ENCODE measurements around the gene IGSF9B. TPM values are rescaled to one million over a fixed set of nuclear protein-coding genes. Genes with fewer than 3 reads are reported as not detected.

The IGSF9B gene
- polyA plus RNA-seq, 2 donors = 0.93 to 5.5 TPM

DNA sequence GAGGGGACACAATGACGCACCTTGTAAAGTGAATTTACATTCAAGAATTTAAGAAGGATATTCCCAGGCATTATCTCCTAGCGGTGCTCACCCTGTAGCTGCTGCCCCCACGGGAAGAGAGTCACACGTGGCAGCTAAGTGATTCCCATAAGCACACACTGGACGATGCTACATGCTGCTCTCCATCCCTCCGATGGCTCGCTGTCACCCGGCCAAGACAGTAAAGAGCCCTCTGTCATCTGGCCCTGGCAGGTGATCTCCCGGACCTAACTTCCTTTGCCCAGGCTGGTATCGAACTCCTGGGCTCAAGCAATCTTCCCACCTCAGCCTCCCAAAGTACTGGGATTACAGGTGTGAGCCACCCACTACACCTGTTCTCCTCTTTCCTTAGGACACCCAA lies 39.9 kb upstream of the IGSF9B start:
- Histone ChIP-seq H3K4me3 (ENCODE audit: low read depth in 1 of 2, low read length in 2 of 2) (no peak overlapping the region), H3K36me3 (ENCODE audit: control insufficient read depth in 2 of 2, insufficient read depth in 2 of 2, low read length in 1 of 2) (no peaks in the 10 kb centered on the region), H3K27me3 (ENCODE audit: control insufficient read depth in 1 of 2, insufficient read depth in 2 of 2, low read length in 2 of 2) (no peaks in the 10 kb centered on the region), H3K27ac (ENCODE audit: low read depth in 2 of 2, low read length in 1 of 2) (no peak overlapping the region), H3K9me3 (ENCODE audit: control insufficient read depth in 2 of 2, insufficient read depth in 1 of 2, low read depth in 1 of 2, low read length in 1 of 2) (no peaks in the 10 kb centered on the region), H3K4me1 (ENCODE audit: control insufficient read depth in 2 of 2, insufficient read depth in 2 of 2, low read length in 1 of 2) (no peaks in the 10 kb centered on the region)
- WGBS, 2 donors = 79 to 83% methylated on average over 10 of the region's 10 CpGs

DNA sequence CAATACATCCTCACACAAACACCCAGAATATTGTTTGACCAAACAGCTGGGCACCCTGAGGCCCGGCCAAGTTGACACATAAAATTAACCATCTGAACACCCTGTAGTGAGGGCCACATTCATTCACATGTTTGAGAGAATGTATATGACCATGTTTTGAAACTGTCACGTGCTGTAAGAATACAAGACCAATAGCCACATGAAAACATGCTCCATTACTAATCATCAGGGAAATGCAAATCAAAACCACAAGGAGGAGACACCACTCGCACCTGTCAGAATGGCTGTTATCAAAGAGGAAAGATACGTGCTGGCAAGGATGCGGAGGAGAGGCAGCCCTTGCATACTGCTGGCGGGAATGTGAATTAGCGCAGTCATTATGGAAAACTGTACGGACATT lies 38.3 kb upstream of the IGSF9B start:
- Histone ChIP-seq H3K9me3 (ENCODE audit: control insufficient read depth in 2 of 2, insufficient read depth in 1 of 2, low read depth in 1 of 2, low read length in 1 of 2) (no peaks in the 10 kb centered on the region), H3K4me1 (ENCODE audit: control insufficient read depth in 2 of 2, insufficient read depth in 2 of 2, low read length in 1 of 2) (no peaks in the 10 kb centered on the region), H3K27me3 (ENCODE audit: control insufficient read depth in 1 of 2, insufficient read depth in 2 of 2, low read length in 2 of 2) (no peaks in the 10 kb centered on the region), H3K36me3 (ENCODE audit: control insufficient read depth in 2 of 2, insufficient read depth in 2 of 2, low read length in 1 of 2) (no peaks in the 10 kb centered on the region), H3K27ac (ENCODE audit: low read depth in 2 of 2, low read length in 1 of 2) (no peak overlapping the region), H3K4me3 (ENCODE audit: low read depth in 1 of 2, low read length in 2 of 2) (no peak overlapping the region)
- WGBS, 2 donors = 73 to 79% methylated on average over 8 of the region's 8 CpGs

DNA sequence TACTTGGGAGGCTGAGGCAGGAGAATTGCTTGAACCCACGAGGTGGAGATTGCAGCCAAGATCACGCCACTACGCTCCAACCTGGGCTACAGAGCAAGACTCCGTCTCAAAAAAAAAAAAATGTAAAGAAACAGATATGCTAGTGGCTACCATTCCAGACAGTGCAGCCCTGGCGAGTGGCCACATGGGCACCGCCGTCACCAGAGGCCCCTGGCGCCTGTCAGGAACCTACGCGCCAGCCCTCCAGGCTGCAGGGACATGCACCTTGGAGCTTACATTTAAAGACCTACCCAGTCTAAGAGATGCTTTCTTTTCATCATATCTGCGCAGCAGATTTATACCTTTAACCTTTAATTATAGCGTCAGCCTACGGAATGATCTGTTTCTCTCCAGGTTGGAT lies 37.2 kb upstream of the IGSF9B start:
- WGBS, 2 donors = 92% methylated on average over 13 of the region's 13 CpGs
- no peaks in the 10 kb centered on the region for H3K36me3 ChIP-seq (ENCODE audit: control insufficient read depth in 2 of 2, insufficient read depth in 2 of 2, low read length in 1 of 2)
- no peaks in the 10 kb centered on the region for H3K4me1 ChIP-seq (ENCODE audit: control insufficient read depth in 2 of 2, insufficient read depth in 2 of 2, low read length in 1 of 2)
- no peaks in the 10 kb centered on the region for H3K9me3 ChIP-seq (ENCODE audit: control insufficient read depth in 2 of 2, insufficient read depth in 1 of 2, low read depth in 1 of 2, low read length in 1 of 2)
- no peak overlapping the region for H3K4me3 ChIP-seq (ENCODE audit: low read depth in 1 of 2, low read length in 2 of 2)
- no peaks in the 10 kb centered on the region for H3K27me3 ChIP-seq (ENCODE audit: control insufficient read depth in 1 of 2, insufficient read depth in 2 of 2, low read length in 2 of 2)
- no peak overlapping the region for H3K27ac ChIP-seq (ENCODE audit: low read depth in 2 of 2, low read length in 1 of 2)

DNA sequence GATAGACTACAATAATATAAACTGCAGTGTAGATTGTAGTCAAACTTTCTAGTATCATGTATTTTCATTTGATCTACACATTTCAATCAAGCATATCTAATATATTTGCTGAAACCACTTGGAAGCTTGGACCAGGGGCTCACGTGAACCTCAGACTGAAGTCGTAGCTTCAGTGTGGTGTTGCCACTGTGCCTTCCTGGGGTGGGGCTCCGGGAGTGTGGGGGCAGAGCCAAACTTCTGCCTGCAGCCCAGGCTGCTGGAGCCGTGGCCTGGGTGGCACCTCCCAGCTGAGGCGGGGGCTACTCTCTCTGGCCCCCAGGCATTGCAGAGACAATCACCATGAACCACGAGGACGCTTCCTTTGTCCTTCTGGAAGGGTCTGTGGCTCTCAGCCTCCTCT lies 36.3 kb upstream of the IGSF9B start:
- Histone ChIP-seq H3K27me3 (ENCODE audit: control insufficient read depth in 1 of 2, insufficient read depth in 2 of 2, low read length in 2 of 2) (no peaks in the 10 kb centered on the region), H3K36me3 (ENCODE audit: control insufficient read depth in 2 of 2, insufficient read depth in 2 of 2, low read length in 1 of 2) (no peaks in the 10 kb centered on the region)
- WGBS, 2 donors = 79 to 82% methylated on average over 7 of the region's 7 CpGs

DNA sequence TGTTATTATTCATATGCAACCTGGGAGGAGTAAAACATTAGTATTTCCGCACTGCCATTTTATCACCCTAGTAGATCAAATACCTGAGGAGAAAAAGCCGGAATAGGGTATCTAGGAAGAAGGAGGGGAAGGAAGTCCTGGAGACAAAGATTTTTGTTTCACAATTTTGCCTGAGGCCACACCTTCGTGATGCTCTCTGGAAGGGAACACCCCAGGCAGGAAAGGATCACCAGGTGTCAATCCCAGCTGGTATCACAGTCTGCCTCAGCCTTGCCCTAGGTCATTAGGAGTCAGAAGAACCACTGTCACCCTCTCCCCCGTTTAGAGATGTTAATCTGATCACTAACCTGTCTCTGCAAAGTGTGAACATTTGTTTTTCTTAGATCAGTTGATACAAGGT lies 35.4 kb upstream of the IGSF9B start:
- Histone ChIP-seq H3K36me3 (ENCODE audit: control insufficient read depth in 2 of 2, insufficient read depth in 2 of 2, low read length in 1 of 2) (no peaks in the 10 kb centered on the region), H3K9me3 (ENCODE audit: control insufficient read depth in 2 of 2, insufficient read depth in 1 of 2, low read depth in 1 of 2, low read length in 1 of 2) (no peaks in the 10 kb centered on the region), H3K4me1 (ENCODE audit: control insufficient read depth in 2 of 2, insufficient read depth in 2 of 2, low read length in 1 of 2) (no peaks in the 10 kb centered on the region), H3K27me3 (ENCODE audit: control insufficient read depth in 1 of 2, insufficient read depth in 2 of 2, low read length in 2 of 2) (no peaks in the 10 kb centered on the region), H3K4me3 (ENCODE audit: low read depth in 1 of 2, low read length in 2 of 2) (no peak overlapping the region), H3K27ac (ENCODE audit: low read depth in 2 of 2, low read length in 1 of 2) (no peak overlapping the region)
- WGBS, 2 donors = 43 to 52% methylated on average over 4 of the region's 4 CpGs

More for the DNA sequence above, 36.3 kb upstream of the IGSF9B start:
- Histone ChIP-seq H3K27ac (ENCODE audit: low read depth in 2 of 2, low read length in 1 of 2) (no peak overlapping the region), H3K4me1 (ENCODE audit: control insufficient read depth in 2 of 2, insufficient read depth in 2 of 2, low read length in 1 of 2) (no peaks in the 10 kb centered on the region), H3K4me3 (ENCODE audit: low read depth in 1 of 2, low read length in 2 of 2) (no peak overlapping the region), H3K9me3 (ENCODE audit: control insufficient read depth in 2 of 2, insufficient read depth in 1 of 2, low read depth in 1 of 2, low read length in 1 of 2) (no peaks in the 10 kb centered on the region)

DNA sequence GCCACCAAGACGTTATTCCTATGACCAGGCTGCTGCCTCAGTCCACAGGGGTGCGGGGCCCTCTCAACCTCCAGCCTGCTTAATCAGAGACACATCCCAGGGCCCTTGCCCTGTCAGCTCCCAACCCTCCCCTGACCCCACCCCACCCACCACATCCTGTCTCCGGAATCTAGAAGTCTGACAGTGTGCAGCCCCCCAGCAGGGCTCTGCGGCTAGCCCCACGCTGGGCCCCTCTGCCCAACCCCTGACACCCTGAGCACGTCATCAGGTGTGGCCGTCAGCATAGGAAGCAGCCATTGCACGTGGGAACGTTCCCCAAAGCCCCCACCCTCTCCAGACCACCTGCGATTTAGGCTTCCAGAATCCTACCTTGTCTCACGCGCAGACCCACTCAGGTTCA lies 34.3 kb upstream of the IGSF9B start:
- no peak overlapping the region for H3K4me3 ChIP-seq (ENCODE audit: low read depth in 1 of 2, low read length in 2 of 2)
- no peaks in the 10 kb centered on the region for H3K27me3 ChIP-seq (ENCODE audit: control insufficient read depth in 1 of 2, insufficient read depth in 2 of 2, low read length in 2 of 2)
- no peaks in the 10 kb centered on the region for H3K36me3 ChIP-seq (ENCODE audit: control insufficient read depth in 2 of 2, insufficient read depth in 2 of 2, low read length in 1 of 2)
- no peaks in the 10 kb centered on the region for H3K9me3 ChIP-seq (ENCODE audit: control insufficient read depth in 2 of 2, insufficient read depth in 1 of 2, low read depth in 1 of 2, low read length in 1 of 2)
- H3K4me1 ChIP-seq (ENCODE audit: control insufficient read depth in 2 of 2, insufficient read depth in 2 of 2, low read length in 1 of 2) = no peaks in the 10 kb centered on the region
- 65 to 72% methylated on average over 12 of the region's 12 CpGs for WGBS, 2 donors
- H3K27ac ChIP-seq (ENCODE audit: low read depth in 2 of 2, low read length in 1 of 2) = no peak overlapping the region

DNA sequence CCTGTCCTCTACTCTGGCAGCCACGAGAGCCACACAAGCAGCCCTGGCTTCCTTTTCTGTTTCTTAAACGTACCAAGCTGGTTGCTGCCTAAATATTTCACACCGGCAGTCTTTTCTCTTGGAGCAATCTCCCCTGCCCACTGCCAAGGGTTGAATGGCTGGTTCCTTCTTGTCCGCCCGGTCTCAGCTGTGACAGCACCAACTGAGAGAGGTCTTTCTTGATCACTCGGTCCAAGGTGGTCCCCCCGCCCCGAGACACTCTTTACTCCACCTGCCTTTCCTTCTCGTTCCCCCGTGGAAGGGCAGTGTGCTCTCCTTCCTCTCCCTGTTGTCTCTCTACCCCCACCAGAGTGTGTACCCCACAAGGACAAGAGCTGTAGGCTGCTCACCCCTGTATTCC lies 33.7 kb upstream of the IGSF9B start:
- WGBS, 2 donors = 74 to 82% methylated on average over 10 of the region's 10 CpGs
- H3K27ac ChIP-seq (ENCODE audit: low read depth in 2 of 2, low read length in 1 of 2) = no peak overlapping the region
- no peaks in the 10 kb centered on the region for H3K9me3 ChIP-seq (ENCODE audit: control insufficient read depth in 2 of 2, insufficient read depth in 1 of 2, low read depth in 1 of 2, low read length in 1 of 2)
- no peaks in the 10 kb centered on the region for H3K36me3 ChIP-seq (ENCODE audit: control insufficient read depth in 2 of 2, insufficient read depth in 2 of 2, low read length in 1 of 2)
- H3K4me1 ChIP-seq (ENCODE audit: control insufficient read depth in 2 of 2, insufficient read depth in 2 of 2, low read length in 1 of 2) = no peaks in the 10 kb centered on the region
- no peaks in the 10 kb centered on the region for H3K27me3 ChIP-seq (ENCODE audit: control insufficient read depth in 1 of 2, insufficient read depth in 2 of 2, low read length in 2 of 2)
- H3K4me3 ChIP-seq (ENCODE audit: low read depth in 1 of 2, low read length in 2 of 2) = no peak overlapping the region

DNA sequence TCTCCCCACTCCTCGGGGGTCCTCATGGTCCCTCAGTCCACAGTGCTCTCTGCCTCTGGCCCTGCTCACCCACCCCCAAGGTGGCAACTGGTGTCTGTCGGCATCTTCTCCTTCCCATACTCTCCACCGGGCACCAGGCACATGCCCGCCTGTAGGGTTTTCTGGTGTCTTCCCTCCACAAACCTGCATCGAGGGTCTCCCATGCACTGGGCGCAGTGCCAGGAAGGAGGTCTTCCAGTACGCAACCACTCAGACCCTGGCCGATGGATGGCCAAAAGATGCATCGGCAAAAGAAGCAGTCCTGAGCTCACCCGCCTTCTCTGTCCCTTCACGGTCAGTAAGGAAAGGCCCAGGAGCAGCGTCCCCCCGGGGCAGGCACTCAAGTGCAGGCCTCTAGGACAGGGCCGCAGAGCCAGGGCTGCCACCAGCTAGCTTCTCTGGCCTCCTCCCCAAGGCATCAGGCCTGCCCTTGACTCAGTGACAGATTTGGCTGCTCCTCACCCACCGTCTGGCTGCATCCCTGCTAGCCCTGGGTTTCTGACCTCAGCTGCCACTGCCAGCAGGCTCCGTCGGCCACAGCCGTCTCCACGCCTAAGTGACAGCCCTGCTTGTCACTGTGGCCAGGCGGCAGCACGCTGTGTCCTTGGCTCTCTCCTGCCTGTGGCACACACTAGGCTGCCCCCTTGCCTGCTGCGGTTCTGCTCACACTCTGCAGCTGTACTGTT lies 32.1 kb upstream of the IGSF9B start:
- WGBS, 2 donors = 80 to 85% methylated on average over 22 of the region's 22 CpGs
- H3K36me3 ChIP-seq (ENCODE audit: control insufficient read depth in 2 of 2, insufficient read depth in 2 of 2, low read length in 1 of 2) = no peaks in the 10 kb centered on the region
- H3K4me1 ChIP-seq (ENCODE audit: control insufficient read depth in 2 of 2, insufficient read depth in 2 of 2, low read length in 1 of 2) = no peaks in the 10 kb centered on the region
- H3K27ac ChIP-seq (ENCODE audit: low read depth in 2 of 2, low read length in 1 of 2) = no peak overlapping the region
- H3K27me3 ChIP-seq (ENCODE audit: control insufficient read depth in 1 of 2, insufficient read depth in 2 of 2, low read length in 2 of 2) = no peaks in the 10 kb centered on the region
- H3K4me3 ChIP-seq (ENCODE audit: low read depth in 1 of 2, low read length in 2 of 2) = no peak overlapping the region
- H3K9me3 ChIP-seq (ENCODE audit: control insufficient read depth in 2 of 2, insufficient read depth in 1 of 2, low read depth in 1 of 2, low read length in 1 of 2) = no peaks in the 10 kb centered on the region

DNA sequence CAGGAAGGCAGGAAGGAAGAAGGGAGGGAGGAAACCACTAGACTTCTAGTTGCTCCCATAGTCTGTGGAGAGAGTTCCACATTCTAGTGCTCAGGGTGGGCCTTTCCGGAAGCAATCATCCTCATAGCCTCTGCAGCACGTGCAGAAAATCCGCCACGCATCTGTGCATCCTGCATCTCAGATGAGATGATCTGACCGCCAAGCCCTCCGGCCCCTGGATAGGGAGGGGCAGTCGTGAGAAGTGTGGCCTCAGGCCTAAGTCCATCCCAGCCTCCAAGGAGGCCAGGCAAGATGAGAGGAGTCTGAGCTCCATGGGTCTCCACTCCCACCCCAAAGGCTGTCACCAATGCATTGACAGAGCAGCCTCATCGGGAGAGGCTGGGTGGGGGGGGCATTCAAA lies 30.4 kb upstream of the IGSF9B start:
- no peaks in the 10 kb centered on the region for H3K4me1 ChIP-seq (ENCODE audit: control insufficient read depth in 2 of 2, insufficient read depth in 2 of 2, low read length in 1 of 2)
- no peaks in the 10 kb centered on the region for H3K27me3 ChIP-seq (ENCODE audit: control insufficient read depth in 1 of 2, insufficient read depth in 2 of 2, low read length in 2 of 2)
- WGBS, 2 donors = 86 to 89% methylated on average over 8 of the region's 8 CpGs
- no peak overlapping the region for H3K4me3 ChIP-seq (ENCODE audit: low read depth in 1 of 2, low read length in 2 of 2)
- no peak overlapping the region for H3K27ac ChIP-seq (ENCODE audit: low read depth in 2 of 2, low read length in 1 of 2)
- no peaks in the 10 kb centered on the region for H3K36me3 ChIP-seq (ENCODE audit: control insufficient read depth in 2 of 2, insufficient read depth in 2 of 2, low read length in 1 of 2)
- no peaks in the 10 kb centered on the region for H3K9me3 ChIP-seq (ENCODE audit: control insufficient read depth in 2 of 2, insufficient read depth in 1 of 2, low read depth in 1 of 2, low read length in 1 of 2)
